ENCODE measurements around the gene KLHL36. TPM values are rescaled to one million over a fixed set of nuclear protein-coding genes. Genes with fewer than 3 reads are reported as not detected.
"Not testable (repeated sequence)": the region's sequence is repeated elsewhere in the genome, so short reads cannot be mapped to it uniquely, and the experiment has no call there.

The KLHL36 gene
- total RNA-seq, 1 donor from 2014 or later, result 43.8 TPM

- Mint-ChIP-seq H3K36me3 (ENCODE audit: low read depth) (no peaks in the 10 kb centered on the region), H3K27ac (ENCODE audit: unreplicated experiment) (no peak overlapping the region), H3K4me1 (ENCODE audit: low read depth) (peaks cover 47% of the 10 kb centered on the region), H3K27me3 (ENCODE audit: low read depth) (no peaks in the 10 kb centered on the region), H3K9me3 (ENCODE audit: low read depth) (no peaks in the 10 kb centered on the region), H3K4me3 (ENCODE audit: unreplicated experiment) (peak overlapping the region; percentile 89)
- no peak for DNase-seq (ENCODE audit: low spot score)
- TF ChIP-seq CTCF (IDR thresholded peaks at IDR 0.05), result no peak
Observed at GRCh38 chr16:84616515-84616914, 31.8 kb upstream of the KLHL36 start.

GRCh38 chr16:84617041-84617790 is 31.1 kb upstream of the KLHL36 start:
- TF ChIP-seq CTCF (IDR thresholded peaks at IDR 0.05), result no peak
- no peak for DNase-seq (ENCODE audit: low spot score)
- peaks cover 52% of the 10 kb centered on the region for H3K4me1 Mint-ChIP-seq (ENCODE audit: low read depth)
- peak overlapping the region; percentile 65 for H3K27ac Mint-ChIP-seq (ENCODE audit: unreplicated experiment)
- H3K27me3 Mint-ChIP-seq (ENCODE audit: low read depth), result no peaks in the 10 kb centered on the region
- no peaks in the 10 kb centered on the region for H3K9me3 Mint-ChIP-seq (ENCODE audit: low read depth)
- H3K4me3 Mint-ChIP-seq (ENCODE audit: unreplicated experiment), result peak overlapping the region; percentile 89
- H3K36me3 Mint-ChIP-seq (ENCODE audit: low read depth), result no peaks in the 10 kb centered on the region

- H3K4me1 Mint-ChIP-seq (ENCODE audit: low read depth), result peaks cover 53% of the 10 kb centered on the region
- H3K9me3 Mint-ChIP-seq (ENCODE audit: low read depth), result no peaks in the 10 kb centered on the region
- TF ChIP-seq CTCF (IDR thresholded peaks at IDR 0.05), result no peak
- no peaks in the 10 kb centered on the region for H3K36me3 Mint-ChIP-seq (ENCODE audit: low read depth)
- DNase-seq (ENCODE audit: low spot score), result no peak
- no peaks in the 10 kb centered on the region for H3K27me3 Mint-ChIP-seq (ENCODE audit: low read depth)
- peak within 1 kb of the TSS; percentile 96 for H3K27ac Mint-ChIP-seq (ENCODE audit: unreplicated experiment)
- H3K4me3 Mint-ChIP-seq (ENCODE audit: unreplicated experiment), result peak within 1 kb of the TSS; percentile 89
Observed at GRCh38 chr16:84617791-84618580, 30.3 kb upstream of the KLHL36 start, which contains the start of gene COTL1. Gene COTL1 (minus strand): TSS chr16:84618078. CDS start chr16:84617914, 164 bp downstream.

DNA sequence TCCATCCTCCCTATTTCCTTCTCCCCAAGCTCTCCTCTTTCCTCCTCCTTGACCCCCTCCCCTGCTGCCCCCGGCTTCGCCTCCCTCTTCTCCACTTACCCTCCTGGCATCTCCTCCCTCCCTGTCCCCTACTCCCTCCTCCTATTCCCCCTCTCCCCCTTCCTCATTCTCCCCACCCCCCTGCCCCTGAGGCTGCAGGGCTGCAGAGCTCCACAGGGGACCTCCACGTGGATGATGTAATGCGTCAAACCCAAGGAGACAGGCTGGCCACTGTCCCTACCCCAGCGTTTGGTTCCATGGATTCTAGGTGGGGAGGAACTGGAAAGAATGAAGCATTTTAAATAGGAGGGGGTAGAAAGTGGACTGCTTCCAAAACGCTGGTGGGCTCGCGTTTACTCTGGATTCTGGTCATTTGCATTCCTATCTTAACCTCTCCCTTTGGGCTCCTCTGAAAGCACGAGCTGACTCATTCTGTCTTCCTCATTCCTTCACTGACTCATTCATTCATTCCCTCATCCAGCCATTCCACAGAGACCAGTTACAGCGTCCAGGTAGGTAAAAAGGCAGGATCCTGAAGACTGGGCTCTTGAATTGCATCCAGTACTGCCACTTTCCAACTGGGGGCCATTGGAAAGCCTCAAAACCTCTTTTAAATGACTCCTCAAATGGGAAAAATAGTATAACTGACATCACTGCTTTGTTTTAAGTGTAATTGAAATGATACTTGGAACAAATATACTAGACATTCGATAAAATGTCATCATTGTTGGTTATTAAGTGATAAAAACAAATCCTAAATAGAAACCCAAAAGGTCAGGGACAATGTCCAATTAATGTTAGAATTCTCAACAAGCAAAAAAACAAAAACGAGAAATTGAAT is 29.5 kb upstream of the KLHL36 start:
- Mint-ChIP-seq H3K36me3 (ENCODE audit: low read depth) (no peaks in the 10 kb centered on the region), H3K27me3 (ENCODE audit: low read depth) (no peaks in the 10 kb centered on the region), H3K4me1 (ENCODE audit: low read depth) (peaks cover 49% of the 10 kb centered on the region), H3K27ac (ENCODE audit: unreplicated experiment) (peak overlapping the region; percentile 96), H3K4me3 (ENCODE audit: unreplicated experiment) (no peak overlapping the region), H3K9me3 (ENCODE audit: low read depth) (no peaks in the 10 kb centered on the region)
- no peak for DNase-seq (ENCODE audit: low spot score)
- no peak for TF ChIP-seq CTCF (IDR thresholded peaks at IDR 0.05)

DNA sequence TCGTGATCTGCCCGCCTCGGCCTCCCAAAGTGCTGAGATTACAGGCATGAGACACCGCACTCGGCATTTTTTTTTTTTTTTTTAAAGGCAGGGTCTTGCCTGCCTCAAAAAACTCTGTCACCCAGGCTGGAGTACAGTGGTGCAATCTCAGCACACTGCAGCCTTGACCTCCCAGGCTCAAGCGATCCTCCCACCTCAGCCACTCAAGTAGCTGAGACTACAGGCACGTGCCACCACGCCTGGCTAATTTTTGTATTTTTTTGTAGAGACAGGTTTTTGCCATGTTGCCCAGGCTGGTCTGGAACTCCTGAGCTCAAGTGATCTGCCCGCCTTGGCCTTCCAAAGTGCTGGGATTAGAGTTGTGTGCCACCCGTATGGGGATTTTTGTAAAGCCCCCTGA is 27.4 kb upstream of the KLHL36 start:
- H3K4me1 Mint-ChIP-seq (ENCODE audit: low read depth), result peaks cover 36% of the 10 kb centered on the region
- not testable (repeated sequence) for H3K36me3 Mint-ChIP-seq (ENCODE audit: low read depth); DNase-seq (ENCODE audit: low spot score); H3K27me3 Mint-ChIP-seq (ENCODE audit: low read depth); H3K4me3 Mint-ChIP-seq (ENCODE audit: unreplicated experiment); H3K27ac Mint-ChIP-seq (ENCODE audit: unreplicated experiment); H3K9me3 Mint-ChIP-seq (ENCODE audit: low read depth)
